ENCODE results near the gene P4HA2.

DNA sequence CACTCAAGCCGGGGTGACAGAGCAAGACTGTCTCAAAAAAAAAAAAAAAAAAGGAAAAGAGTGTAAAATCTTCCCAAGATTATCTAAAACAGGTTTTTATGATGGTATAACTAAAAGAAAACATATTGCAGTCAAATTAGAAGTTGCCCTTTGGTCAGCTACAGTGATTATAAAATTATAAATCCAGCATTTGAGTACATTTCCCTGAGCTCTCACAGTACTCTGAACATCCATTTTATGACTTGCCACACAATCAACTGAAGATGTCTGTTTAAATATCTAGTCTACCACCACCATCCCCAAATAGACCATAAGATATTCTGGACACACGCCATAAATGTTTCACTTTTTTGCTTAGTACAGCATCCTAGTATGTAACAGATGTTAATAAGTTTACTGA, 77.1 kb downstream of the P4HA2 start:
- TF ChIP-seq CTCF (IDR thresholded peaks at IDR 0.05) (no peak), POLR2A (IDR thresholded peaks at IDR 0.05) (no peak)
